IMR-90 (cell line): Measurements from ENCODE around the gene NR2F1. TPM values are rescaled to one million over a fixed set of nuclear protein-coding genes. Genes with fewer than 3 reads are reported as not detected.
A peak's percentile ranks its signal among the peaks of the same experiment; 100 is the strongest.

Experiments used
- CHD1 ChIP-seq: IDR thresholded peaks from 2 replicates; pipeline ENCODE4 v1.6.1; 2012; ENCODE audit warnings: low read depth, low read length, improper control_type of control experiment
- ELK1 ChIP-seq: fragments of 150-350 bp; IDR thresholded peaks from 2 replicates; pipeline ENCODE4 v1.6.1; 2016; ENCODE audit warnings: low read depth, mild to moderate bottlenecking, low read length, moderate library complexity, borderline replicate concordance
- MXI1 ChIP-seq: IDR thresholded peaks from 2 replicates; pipeline ENCODE4 v1.6.1; 2012; ENCODE audit warnings: low read depth, mild to moderate bottlenecking, low read length, moderate library complexity, borderline replicate concordance
- NFE2L2 ChIP-seq: fragments of 150-350 bp; IDR thresholded peaks from 2 replicates; pipeline ENCODE4 v1.6.1; 2016; ENCODE audit warnings: low read depth, mild to moderate bottlenecking, low read length
- POLR2A ChIP-seq: IDR thresholded peaks from 2 replicates; pipeline ENCODE4 v1.6.1; 2012; ENCODE audit warnings: mild to moderate bottlenecking, low read depth, low read length
- RAD21 ChIP-seq: IDR thresholded peaks from 2 replicates; pipeline ENCODE4 v1.6.1; 2012; ENCODE audit warnings: low read length, improper control_type of control experiment
- polyA plus RNA-seq, 3 experiments: library from polyadenylated mRNA; depleted of rRNA; stranded (reverse); fragments of >200 nt; gene quantifications; 2 replicates each; pipeline ENCODE4 v1.2.3, GENCODE V29; 2012; ENCODE audit warnings: low replicate concordance in 1 of 3
- total RNA-seq: library from RNA; depleted of rRNA; stranded (reverse); fragments of >200 nt; gene quantifications from 2 replicates; pipeline ENCODE4 v1.2.3, GENCODE V29; 2012

NR2F1 gene
- total and polyA plus RNA-seq, 2 of the 4 experiments (the other 2 are of a cell fraction): 19.0 to 160 TPM

- TF ChIP-seq ELK1 (no peak), NFE2L2 (no peak; the same call in 1 of the 2 replicates), RAD21 (peak; percentile 69), POLR2A (no peak), MXI1 (no peak), CHD1 (no peak)
Observed at GRCh38 chr5:93607367-93608258, 24.6 kb downstream of the NR2F1 start (continued).
